Skin epidermis (tissue), 12 donors: ENCODE data around the gene PPP1R9A.

Experiments used
- H3K27ac ChIP-seq, 21 experiments: fragments of 200-600 bp; sonication (generic) in 11 of 21; one replicate each; pipeline ENCODE4 v1.5.0; 2020; ENCODE audit warnings: mild to moderate bottlenecking in 3 of 21, inconsistent platforms in 2 of 21, moderate library complexity in 2 of 21
- H3K4me3 ChIP-seq, 7 experiments: fragments of 200-600 bp; sonication (generic) in 2 of 7; one replicate each; pipeline ENCODE4 v1.5.0; 2020; ENCODE audit warnings: inconsistent platforms in 2 of 7, mild to moderate bottlenecking in 2 of 7, moderate library complexity in 1 of 7

PPP1R9A gene

DNA sequence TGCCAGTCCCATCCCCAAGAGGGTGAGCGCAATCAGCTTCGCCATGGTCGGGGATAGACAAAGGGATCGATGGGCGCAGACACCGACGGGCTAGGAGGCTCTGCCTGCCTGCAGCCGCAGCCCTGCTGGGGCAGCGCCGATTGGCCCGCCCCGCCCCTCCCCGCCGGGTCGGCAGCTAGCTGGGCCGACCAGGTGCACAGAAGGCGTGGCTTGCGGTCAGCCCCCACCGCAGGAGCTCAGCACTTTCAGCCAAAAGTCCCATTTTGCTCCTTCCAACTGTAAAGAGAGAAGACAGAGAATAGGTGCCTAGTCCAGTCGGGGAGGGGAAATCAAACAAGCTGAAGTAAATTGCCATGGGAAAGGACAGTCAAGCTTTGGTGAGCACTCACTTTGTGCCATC lies 417.0 kb downstream of the PPP1R9A start, which contains the start of gene PON1:
PON1 (minus strand) TSS at position 102 of the 400 bp plus-strand sequence; CDS start at position 45, 57 bp downstream.
- no peak within 1 kb of the TSS for H3K4me3 ChIP-seq

DNA sequence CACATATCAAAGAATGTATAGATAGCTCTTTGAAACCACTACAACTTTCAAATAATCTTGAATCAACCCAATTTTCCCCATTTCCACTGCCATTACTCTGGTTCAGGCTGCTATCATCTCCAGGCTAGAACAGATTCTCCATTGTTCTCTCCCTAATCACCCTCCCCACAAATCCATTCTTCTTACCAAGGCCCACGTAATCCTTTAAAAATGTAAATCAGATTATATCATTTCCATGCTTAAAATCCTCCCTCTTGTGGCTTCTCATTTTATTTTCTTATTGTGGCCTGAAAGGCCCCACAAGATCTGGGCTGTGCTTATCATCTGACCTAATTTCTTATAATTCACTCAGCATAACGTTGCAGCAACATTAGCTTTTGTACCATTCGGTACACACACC lies 420.0 kb downstream of the PPP1R9A start:
- Histone ChIP-seq H3K27ac (no peak overlapping the region), H3K4me3 (no peak overlapping the region)

More for the DNA sequence above, 417.0 kb downstream of the PPP1R9A start, which contains the start of gene PON1:
- H3K27ac ChIP-seq: no peak within 1 kb of the TSS

DNA sequence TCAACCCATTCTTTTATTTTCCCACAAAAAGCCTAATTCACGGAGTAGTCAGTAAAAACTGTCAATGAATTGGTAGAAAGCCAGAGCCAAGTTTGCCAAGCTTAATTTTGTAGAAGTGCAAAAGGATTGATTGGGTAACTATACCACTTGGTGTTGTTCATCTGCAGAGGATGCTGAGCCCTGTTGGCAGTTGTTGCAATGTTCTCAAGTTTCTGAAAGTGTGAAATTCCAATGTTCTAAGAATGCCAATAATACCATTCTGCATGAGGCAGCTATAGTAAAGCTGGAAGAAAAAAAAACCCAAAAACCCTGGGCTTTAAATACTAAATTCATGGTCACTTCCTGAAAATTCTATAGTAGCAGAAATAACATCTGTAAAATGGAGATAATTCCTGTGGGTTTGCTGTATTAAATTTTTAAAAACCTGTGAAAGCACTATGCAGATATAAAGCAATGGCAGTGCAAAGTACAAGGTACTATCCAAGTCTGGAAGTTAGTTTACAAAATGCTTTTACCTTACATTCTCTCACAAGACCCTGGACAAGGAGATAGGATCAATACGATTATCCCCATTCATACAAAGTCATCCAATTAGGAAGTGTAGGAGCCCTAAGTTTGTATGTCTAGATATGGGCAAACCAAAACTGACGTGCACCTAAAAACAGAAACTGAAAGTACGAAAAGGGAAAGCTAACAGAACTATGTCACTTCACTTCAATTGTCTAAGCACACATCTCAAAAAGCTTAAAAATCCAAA lies 423.0 kb downstream of the PPP1R9A start:
- peak overlapping the region in 4 of 7 experiments; percentile 6 to 21 (median 15) for H3K4me3 ChIP-seq
- peak overlapping the region in 4 of 21 experiments; percentile 9 to 39 (median 21) for H3K27ac ChIP-seq

DNA sequence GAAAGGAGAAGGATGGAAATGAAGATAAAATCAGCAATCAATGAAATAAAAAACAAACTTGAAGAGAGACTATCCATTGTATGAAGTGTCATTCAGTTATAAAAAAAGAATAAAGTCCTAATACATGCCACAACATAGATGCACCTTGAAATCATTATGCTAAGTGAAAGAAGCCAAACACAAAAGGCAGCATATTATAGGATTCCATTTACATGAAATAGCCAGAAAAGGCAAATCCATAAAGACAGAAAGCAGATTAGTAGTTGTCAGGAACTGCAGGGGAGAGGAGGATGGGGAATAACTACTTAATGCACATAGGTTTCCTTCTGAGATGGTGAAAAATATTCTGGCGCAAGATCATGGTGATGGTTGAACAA lies 423.6 kb downstream of the PPP1R9A start:
- peak overlapping the region in 4 of 21 experiments; percentile 9 to 39 (median 21) for H3K27ac ChIP-seq
- peak overlapping the region in 2 of 7 experiments; percentile 14 to 21 for H3K4me3 ChIP-seq

DNA sequence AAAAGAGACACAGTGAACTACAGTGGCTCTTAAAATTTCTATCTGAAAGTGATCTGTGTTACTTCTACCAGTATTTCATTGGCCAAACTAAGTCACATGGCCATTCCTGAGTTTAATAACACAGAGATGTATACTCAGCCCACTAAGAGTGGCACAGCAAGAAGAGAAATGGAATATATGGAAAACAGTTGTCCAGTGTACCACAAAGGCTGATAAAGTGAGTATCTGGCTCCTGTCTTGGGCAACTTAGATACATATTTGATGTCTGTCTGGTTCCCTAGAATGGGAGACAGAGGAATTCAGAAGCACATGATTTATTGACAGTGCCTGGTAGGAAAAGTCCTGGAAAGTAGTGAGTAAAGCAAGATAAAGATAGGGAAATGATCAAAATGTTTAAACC lies 427.1 kb downstream of the PPP1R9A start:
- peak overlapping the region in 1 of 21 experiments; percentile 46 for H3K27ac ChIP-seq
- H3K4me3 ChIP-seq: no peak overlapping the region

DNA sequence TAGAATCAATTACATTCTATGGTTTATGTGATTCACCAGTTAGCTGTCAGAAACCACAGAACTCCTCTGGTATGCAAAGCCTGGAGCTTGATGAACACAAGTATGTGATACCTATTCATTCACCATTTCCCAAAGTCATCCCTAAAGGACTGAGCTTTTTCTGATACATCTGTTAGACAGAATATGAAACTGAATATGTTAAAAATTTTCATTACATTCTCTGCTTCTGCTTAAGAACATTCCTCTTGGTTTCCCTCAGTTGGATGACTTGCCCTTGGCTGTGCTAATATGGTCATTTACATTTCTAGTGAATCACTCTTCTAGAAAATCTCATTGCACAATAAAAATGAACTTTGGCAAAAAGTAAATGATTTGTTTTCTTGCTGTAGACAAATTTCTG lies 427.7 kb downstream of the PPP1R9A start:
- H3K27ac ChIP-seq: peak overlapping the region in 1 of 21 experiments; percentile 34
- no peak overlapping the region for H3K4me3 ChIP-seq

DNA sequence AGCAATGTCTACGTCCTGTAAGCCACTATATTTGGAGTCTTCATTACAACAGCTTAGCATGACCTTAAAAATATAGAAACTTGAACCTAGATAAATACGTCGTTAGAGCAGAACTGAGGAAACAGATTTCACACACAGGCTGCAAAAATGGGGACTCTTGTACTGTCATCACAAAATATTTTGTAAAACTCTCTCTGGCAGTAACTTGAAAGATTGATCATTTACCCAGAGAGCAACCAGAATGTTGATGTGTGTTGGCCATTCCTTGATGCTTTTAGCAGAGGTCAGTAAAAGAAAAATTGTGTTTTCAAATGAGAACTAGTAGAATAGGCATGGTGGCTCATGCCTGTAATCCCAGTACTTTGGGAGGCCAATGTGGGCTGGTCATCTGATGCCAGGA lies 431.4 kb downstream of the PPP1R9A start:
- Histone ChIP-seq H3K4me3 (no peak overlapping the region), H3K27ac (no peak overlapping the region)

DNA sequence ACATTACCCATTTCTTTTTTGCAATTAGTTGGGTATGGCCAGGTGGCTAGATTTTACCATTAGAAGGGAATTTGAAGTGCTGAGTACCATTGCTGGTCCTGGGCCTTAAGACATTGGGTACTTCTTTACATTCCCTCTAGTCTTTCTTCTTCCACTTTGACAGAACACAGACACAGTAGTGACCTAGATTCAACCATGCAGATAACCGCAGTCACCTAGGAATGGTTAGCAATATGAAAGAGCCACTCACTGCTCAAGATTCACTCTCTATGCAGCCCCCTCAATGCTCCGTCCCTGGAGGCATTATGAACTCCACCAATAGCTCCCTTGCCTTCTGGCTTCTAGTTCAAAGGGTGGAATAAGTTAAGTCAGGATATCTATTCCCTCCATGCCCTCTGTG lies 433.1 kb downstream of the PPP1R9A start:
- Histone ChIP-seq H3K27ac (no peak overlapping the region), H3K4me3 (no peak overlapping the region)

DNA sequence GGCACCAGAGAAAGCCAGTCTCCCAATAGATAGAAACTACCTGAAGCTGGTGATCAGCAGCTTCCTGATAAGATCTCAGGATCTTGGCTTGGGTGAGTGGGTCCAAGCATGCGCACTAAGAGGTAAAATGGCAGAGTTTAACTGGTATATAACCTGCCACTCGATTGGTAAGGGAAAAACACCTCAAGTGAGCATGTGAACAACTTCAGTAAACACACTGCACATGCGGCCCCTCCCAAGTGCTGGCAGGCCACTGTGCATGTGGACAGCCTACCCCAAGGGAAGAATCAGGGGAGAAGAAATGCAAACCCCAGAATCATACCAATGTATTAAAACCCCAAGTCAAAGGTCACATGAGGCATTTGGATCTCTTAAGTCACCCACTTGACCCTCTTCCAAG lies 434.6 kb downstream of the PPP1R9A start:
- no peak overlapping the region for H3K4me3 ChIP-seq
- H3K27ac ChIP-seq: no peak overlapping the region

DNA sequence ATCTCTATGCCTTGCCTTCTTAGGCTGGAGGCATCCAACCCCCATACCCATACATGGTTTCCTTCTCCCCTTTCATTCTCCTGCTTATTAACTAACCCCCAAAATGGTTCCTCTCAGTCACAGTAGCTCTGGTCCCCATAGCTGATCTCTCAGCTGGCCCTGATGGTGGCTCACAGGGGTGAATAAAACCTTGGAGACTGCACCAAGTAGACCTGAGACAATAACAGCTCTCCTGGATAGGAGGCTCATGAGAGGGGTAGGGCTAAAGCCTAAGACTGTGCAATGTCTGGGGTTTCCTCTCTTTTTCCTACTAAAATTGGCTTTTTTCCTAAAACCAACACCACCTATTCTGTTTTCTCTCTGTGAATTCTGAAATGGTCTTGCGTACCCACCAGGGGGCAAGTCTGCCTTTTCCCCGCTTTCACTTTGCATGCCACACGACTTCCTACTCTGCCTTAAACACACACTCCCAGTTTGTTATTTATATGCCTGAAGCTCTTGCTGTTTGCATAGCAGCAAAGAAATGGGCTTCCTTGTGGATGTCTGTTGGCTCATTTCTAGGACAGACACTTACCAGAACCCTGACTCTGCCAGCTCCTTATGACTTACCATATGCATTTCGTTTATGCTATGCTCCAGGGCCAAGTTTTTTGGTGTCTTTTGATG lies 435.4 kb downstream of the PPP1R9A start:
- H3K4me3 ChIP-seq: no peak overlapping the region
- H3K27ac ChIP-seq: no peak overlapping the region
